Measurements from ENCODE around the gene SH2B3. TPM values are rescaled to one million over a fixed set of nuclear protein-coding genes. Genes with fewer than 3 reads are reported as not detected.

The SH2B3 gene
- total and polyA plus RNA-seq, 9 of the 15 experiments (the other 6 are each of a cell fraction or from before 2014, with no cell fraction given), result 10.8 to 75.3 (median 37.4) TPM

DNA sequence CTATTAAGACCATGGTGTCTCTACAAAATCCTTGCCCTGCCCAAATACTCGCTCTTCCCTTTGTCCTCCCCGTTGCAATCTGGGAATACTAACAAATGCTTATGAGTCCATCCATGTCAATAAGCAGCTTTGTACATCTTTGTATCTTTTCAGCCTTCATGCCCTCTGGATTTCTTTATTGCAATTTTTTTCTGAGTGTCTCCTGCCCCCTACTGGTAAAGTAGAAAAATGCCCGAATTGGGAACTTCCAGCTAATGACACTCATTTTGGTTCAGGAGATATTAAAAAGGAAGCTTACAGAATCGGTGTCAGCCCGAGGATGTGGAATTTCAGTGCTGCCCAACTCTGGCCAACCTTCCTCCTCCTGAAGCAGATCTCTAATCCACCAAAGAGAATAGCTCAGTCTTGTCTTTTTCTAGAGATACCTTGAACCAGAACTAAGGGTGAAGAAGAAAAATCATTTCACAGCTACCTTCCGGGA lies 46.0 kb downstream of the SH2B3 start (continued):
- TF ChIP-seq, protein P1, sequence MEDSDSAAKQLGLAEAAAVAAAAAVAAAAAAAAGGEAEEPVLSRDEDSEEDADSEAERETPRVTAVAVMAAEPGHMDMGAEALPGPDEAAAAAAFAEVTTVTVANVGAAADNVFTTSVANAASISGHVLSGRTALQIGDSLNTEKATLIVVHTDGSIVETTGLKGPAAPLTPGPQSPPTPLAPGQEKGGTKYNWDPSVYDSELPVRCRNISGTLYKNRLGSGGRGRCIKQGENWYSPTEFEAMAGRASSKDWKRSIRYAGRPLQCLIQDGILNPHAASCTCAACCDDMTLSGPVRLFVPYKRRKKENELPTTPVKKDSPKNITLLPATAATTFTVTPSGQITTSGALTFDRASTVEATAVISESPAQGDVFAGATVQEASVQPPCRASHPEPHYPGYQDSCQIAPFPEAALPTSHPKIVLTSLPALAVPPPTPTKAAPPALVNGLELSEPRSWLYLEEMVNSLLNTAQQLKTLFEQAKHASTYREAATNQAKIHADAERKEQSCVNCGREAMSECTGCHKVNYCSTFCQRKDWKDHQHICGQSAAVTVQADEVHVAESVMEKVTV (CRISPR knock-in tag; IDR thresholded peaks at IDR 0.05), result peak; percentile 70
- no peak for TF ChIP-seq ZNF436 (CRISPR knock-in tag; IDR thresholded peaks at IDR 0.05)
- TF ChIP-seq, protein P2, sequence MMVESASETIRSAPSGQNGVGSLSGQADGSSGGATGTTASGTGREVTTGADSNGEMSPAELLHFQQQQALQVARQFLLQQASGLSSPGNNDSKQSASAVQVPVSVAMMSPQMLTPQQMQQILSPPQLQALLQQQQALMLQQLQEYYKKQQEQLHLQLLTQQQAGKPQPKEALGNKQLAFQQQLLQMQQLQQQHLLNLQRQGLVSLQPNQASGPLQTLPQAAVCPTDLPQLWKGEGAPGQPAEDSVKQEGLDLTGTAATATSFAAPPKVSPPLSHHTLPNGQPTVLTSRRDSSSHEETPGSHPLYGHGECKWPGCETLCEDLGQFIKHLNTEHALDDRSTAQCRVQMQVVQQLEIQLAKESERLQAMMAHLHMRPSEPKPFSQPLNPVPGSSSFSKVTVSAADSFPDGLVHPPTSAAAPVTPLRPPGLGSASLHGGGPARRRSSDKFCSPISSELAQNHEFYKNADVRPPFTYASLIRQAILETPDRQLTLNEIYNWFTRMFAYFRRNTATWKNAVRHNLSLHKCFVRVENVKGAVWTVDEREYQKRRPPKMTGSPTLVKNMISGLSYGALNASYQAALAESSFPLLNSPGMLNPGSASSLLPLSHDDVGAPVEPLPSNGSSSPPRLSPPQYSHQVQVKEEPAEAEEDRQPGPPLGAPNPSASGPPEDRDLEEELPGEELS (CRISPR knock-in tag; IDR thresholded peaks at IDR 0.05; ENCODE audit: borderline replicate concordance), result no peak
- TF ChIP-seq NUFIP1 (IDR thresholded peaks at IDR 0.05; ENCODE audit: partially characterized antibody), result no peak
- TF ChIP-seq ZNF224 (CRISPR knock-in tag; IDR thresholded peaks at IDR 0.05), result no peak
- TF ChIP-seq ZNF551 (CRISPR knock-in tag; IDR thresholded peaks at IDR 0.05), result no peak
- TF ChIP-seq PCBP2 (IDR thresholded peaks at IDR 0.05; ENCODE audit: low read depth, low read length, poor library complexity, severe bottlenecking), result no peak
- no peak for TF ChIP-seq CBX8 (IDR thresholded peaks at IDR 0.05; ENCODE audit: borderline replicate concordance, extremely low read depth, low read depth, low read length, poor library complexity, severe bottlenecking)
- no peak for TF ChIP-seq BRD9 (IDR thresholded peaks at IDR 0.05; ENCODE audit: low read depth, partially characterized antibody)
- TF ChIP-seq TFAM (CRISPR knock-in tag; conservative IDR thresholded peaks at IDR 0.05), result no peak
- TF ChIP-seq HNRNPUL1 (IDR thresholded peaks at IDR 0.05; ENCODE audit: low read length), result no peak
- TF ChIP-seq, protein P3, sequence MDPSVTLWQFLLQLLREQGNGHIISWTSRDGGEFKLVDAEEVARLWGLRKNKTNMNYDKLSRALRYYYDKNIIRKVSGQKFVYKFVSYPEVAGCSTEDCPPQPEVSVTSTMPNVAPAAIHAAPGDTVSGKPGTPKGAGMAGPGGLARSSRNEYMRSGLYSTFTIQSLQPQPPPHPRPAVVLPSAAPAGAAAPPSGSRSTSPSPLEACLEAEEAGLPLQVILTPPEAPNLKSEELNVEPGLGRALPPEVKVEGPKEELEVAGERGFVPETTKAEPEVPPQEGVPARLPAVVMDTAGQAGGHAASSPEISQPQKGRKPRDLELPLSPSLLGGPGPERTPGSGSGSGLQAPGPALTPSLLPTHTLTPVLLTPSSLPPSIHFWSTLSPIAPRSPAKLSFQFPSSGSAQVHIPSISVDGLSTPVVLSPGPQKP (CRISPR knock-in tag; IDR thresholded peaks at IDR 0.05), result no peak
- no peak for TF ChIP-seq MBD2 (IDR thresholded peaks at IDR 0.05; ENCODE audit: borderline replicate concordance, low read depth)
- TF ChIP-seq, protein P4, sequence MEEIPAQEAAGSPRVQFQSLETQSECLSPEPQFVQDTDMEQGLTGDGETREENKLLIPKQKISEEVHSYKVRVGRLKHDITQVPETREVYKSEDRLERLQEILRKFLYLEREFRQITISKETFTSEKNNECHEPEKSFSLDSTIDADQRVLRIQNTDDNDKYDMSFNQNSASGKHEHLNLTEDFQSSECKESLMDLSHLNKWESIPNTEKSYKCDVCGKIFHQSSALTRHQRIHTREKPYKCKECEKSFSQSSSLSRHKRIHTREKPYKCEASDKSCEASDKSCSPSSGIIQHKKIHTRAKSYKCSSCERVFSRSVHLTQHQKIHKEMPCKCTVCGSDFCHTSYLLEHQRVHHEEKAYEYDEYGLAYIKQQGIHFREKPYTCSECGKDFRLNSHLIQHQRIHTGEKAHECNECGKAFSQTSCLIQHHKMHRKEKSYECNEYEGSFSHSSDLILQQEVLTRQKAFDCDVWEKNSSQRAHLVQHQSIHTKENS (CRISPR knock-in tag; IDR thresholded peaks at IDR 0.05), result no peak
- TF ChIP-seq, protein P5, sequence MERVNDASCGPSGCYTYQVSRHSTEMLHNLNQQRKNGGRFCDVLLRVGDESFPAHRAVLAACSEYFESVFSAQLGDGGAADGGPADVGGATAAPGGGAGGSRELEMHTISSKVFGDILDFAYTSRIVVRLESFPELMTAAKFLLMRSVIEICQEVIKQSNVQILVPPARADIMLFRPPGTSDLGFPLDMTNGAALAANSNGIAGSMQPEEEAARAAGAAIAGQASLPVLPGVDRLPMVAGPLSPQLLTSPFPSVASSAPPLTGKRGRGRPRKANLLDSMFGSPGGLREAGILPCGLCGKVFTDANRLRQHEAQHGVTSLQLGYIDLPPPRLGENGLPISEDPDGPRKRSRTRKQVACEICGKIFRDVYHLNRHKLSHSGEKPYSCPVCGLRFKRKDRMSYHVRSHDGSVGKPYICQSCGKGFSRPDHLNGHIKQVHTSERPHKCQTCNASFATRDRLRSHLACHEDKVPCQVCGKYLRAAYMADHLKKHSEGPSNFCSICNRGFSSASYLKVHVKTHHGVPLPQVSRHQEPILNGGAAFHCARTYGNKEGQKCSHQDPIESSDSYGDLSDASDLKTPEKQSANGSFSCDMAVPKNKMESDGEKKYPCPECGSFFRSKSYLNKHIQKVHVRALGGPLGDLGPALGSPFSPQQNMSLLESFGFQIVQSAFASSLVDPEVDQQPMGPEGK (CRISPR knock-in tag; IDR thresholded peaks at IDR 0.05; ENCODE audit: borderline replicate concordance), result no peak
